K562 (cell line): ENCODE data around the gene ZNF35. TPM values are rescaled to one million over a fixed set of nuclear protein-coding genes. Genes with fewer than 3 reads are reported as not detected.
A peak's percentile ranks its signal among the peaks of the same experiment; 100 is the strongest.

Experiments used
- CREB1 ChIP-seq, 2 experiments: sonication (generic) in 1 of 2; formaldehyde crosslinking in 1 of 2; IDR thresholded peaks; 2 replicates each; pipeline versions ENCODE4 v1.6.1 to v1.8.0; 2012 to 2022; ENCODE audit warnings: inconsistent platforms in 1 of 2, mild to moderate bottlenecking in 1 of 2, missing genetic modification reagents in 1 of 2, moderate library complexity in 1 of 2
- CSDE1 ChIP-seq, 2 experiments: fragments of 450-650 bp; IDR thresholded peaks; 2 replicates each; pipeline ENCODE4 v1.6.1; 2016; ENCODE audit warnings: mild to moderate bottlenecking in 1 of 2
- DMBX1 ChIP-seq: fragments of 250-450 bp; sonication (Bioruptor Pico); IDR thresholded peaks from 2 replicates; pipeline ENCODE4 v1.8.0; 2022; ENCODE audit warnings: inconsistent platforms, mild to moderate bottlenecking, moderate library complexity, borderline replicate concordance
- ETV5 ChIP-seq: sonication (generic); formaldehyde crosslinking; IDR thresholded peaks from 2 replicates; pipeline ENCODE4 v1.4.0; 2020; ENCODE audit warnings: low read depth, mild to moderate bottlenecking, missing genetic modification reagents
- GABPA ChIP-seq: fragments of 200-800 bp; sonication (Bioruptor generic); conservative IDR thresholded peaks from 2 replicates; pipeline ENCODE4 v1.6.1; 2016; ENCODE audit warnings: low read depth, missing genetic modification characterization, missing compliant biosample characterization
- NCOA6 ChIP-seq: fragments of 450-650 bp; IDR thresholded peaks from 2 replicates; pipeline ENCODE4 v1.6.1; 2017; ENCODE audit warnings: mild to moderate bottlenecking
- NR3C1 ChIP-seq: sonication (generic); formaldehyde crosslinking; IDR thresholded peaks from 2 replicates; pipeline ENCODE4 v1.8.1; 2022; ENCODE audit warnings: missing genetic modification reagents
- NUFIP1 ChIP-seq: fragments of 450-650 bp; IDR thresholded peaks from 2 replicates; pipeline ENCODE4 v1.6.1; 2018; ENCODE audit not compliant: partially characterized antibody
- PHB ChIP-seq: fragments of 250-450 bp; sonication (Bioruptor Pico); IDR thresholded peaks from 2 replicates; pipeline ENCODE4 v1.5.0; 2021
- PRPF4 ChIP-seq: fragments of 200-400 bp; formaldehyde crosslinking; IDR thresholded peaks from one replicate; pipeline ENCODE4 v1.6.1; 2017; ENCODE audit warnings: low read length, low read depth, mild to moderate bottlenecking; ENCODE audit not compliant: insufficient read depth, poor library complexity, severe bottlenecking
- RB1 ChIP-seq: fragments of 450-650 bp; IDR thresholded peaks from 2 replicates; pipeline ENCODE4 v1.6.1; 2017; ENCODE audit warnings: low read depth, mild to moderate bottlenecking
- RFX7 ChIP-seq: fragments of 250-450 bp; sonication (Bioruptor Pico); IDR thresholded peaks from 2 replicates; pipeline ENCODE4 v1.5.1; 2021; ENCODE audit warnings: mild to moderate bottlenecking
- TCF7L2 ChIP-seq: fragments of 150-350 bp; IDR thresholded peaks from 2 replicates; pipeline ENCODE4 v1.6.1; 2016; ENCODE audit warnings: low read depth, mild to moderate bottlenecking, low read length, moderate library complexity
- TGIF2 ChIP-seq: sonication (generic); formaldehyde crosslinking; IDR thresholded peaks from 2 replicates; pipeline ENCODE4 v1.8.1; 2022; ENCODE audit warnings: mild to moderate bottlenecking, missing genetic modification reagents, moderate library complexity
- ZBED1 ChIP-seq: IDR thresholded peaks from 2 replicates; pipeline ENCODE4 v1.6.1; 2014
- ZNF23 ChIP-seq: fragments of 250-450 bp; sonication (Bioruptor Pico); IDR thresholded peaks from 2 replicates; pipeline ENCODE4 v1.4.0; 2020; ENCODE audit warnings: mild to moderate bottlenecking
- ZNF263 ChIP-seq: sonication (generic); formaldehyde crosslinking; IDR thresholded peaks from 2 replicates; pipeline ENCODE4 v1.8.0; 2022; ENCODE audit warnings: mild to moderate bottlenecking, missing genetic modification reagents, borderline replicate concordance
- ZNF57 ChIP-seq: fragments of 450-650 bp; formaldehyde crosslinking; IDR thresholded peaks from 2 replicates; pipeline ENCODE4 v1.4.0; 2020; ENCODE audit warnings: mild to moderate bottlenecking, moderate library complexity
- ZNF589 ChIP-seq: fragments of 200-800 bp; sonication (Bioruptor generic); IDR thresholded peaks from 2 replicates; pipeline ENCODE4 v1.6.1; 2016; ENCODE audit warnings: low read depth, missing genetic modification characterization, missing compliant biosample characterization
- polyA plus RNA-seq, 8 experiments: library from polyadenylated mRNA; depleted of rRNA in 4 of 8; stranded (reverse) in 5 of 8; unstranded in 3 of 8; fragments of >200 nt; fragmentation: Nextera tagmentation in 2 of 8; fragmentation: Illumina TruSeq in 1 of 8; extraction: Ambion mirVana in 2 of 8; extraction: Trizol in 1 of 8; gene quantifications; 2 replicates each; pipeline versions ENCODE4 v1.2.1 to v1.2.3, GENCODE V29; 2011 to 2014; ENCODE audit warnings: inconsistent platforms in 1 of 8, missing spikeins in 1 of 8
- total RNA-seq, 7 experiments: library from RNA; depleted of rRNA in 6 of 7; stranded (reverse); fragments of >200 nt in 6 of 7; fragmentation: Illumina TruSeq in 2 of 7; extraction: Trizol in 2 of 7; gene quantifications; 2 replicates each; pipeline versions ENCODE4 v1.2.1 to v1.2.3, GENCODE V29; 2011 to 2021; ENCODE audit warnings: low replicate concordance in 1 of 7
- TF ChIP-seq, protein P1 (sequence below): fragments of 200-800 bp; sonication (Bioruptor generic); IDR thresholded peaks from 2 replicates; pipeline ENCODE4 v1.6.1; 2017; ENCODE audit warnings: missing genetic modification characterization, missing compliant biosample characterization
- TF ChIP-seq, protein P2 (sequence below): sonication (generic); formaldehyde crosslinking; IDR thresholded peaks from 2 replicates; pipeline ENCODE4 v1.8.1; 2023; ENCODE audit warnings: mild to moderate bottlenecking, missing genetic modification reagents
- TF ChIP-seq, protein P3 (sequence below): fragments of 150-350 bp; IDR thresholded peaks from 2 replicates; pipeline ENCODE4 v1.6.1; 2014; ENCODE audit warnings: low read depth, mild to moderate bottlenecking, low read length, borderline replicate concordance

ZNF35 gene
- total and polyA plus RNA-seq, 9 of the 15 experiments (the other 6 are each of a cell fraction or from before 2014, with no cell fraction given): 8.0 to 18.2 (median 14.8) TPM

- TF ChIP-seq, protein P1, sequence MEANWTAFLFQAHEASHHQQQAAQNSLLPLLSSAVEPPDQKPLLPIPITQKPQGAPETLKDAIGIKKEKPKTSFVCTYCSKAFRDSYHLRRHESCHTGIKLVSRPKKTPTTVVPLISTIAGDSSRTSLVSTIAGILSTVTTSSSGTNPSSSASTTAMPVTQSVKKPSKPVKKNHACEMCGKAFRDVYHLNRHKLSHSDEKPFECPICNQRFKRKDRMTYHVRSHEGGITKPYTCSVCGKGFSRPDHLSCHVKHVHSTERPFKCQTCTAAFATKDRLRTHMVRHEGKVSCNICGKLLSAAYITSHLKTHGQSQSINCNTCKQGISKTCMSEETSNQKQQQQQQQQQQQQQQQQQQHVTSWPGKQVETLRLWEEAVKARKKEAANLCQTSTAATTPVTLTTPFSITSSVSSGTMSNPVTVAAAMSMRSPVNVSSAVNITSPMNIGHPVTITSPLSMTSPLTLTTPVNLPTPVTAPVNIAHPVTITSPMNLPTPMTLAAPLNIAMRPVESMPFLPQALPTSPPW (CRISPR knock-in tag): peak; percentile 85
- TF ChIP-seq TCF7L2 (no peak), ETV5 (CRISPR knock-in tag) (peak; percentile 89), ZBED1 (no peak), RB1 (peak; percentile 78), CREB1 (IDR thresholded peaks at IDR 0.05) (peak; percentile 68), CREB1 (CRISPR knock-in tag; IDR thresholded peaks at IDR 0.05) (no peak), RFX7 (CRISPR knock-in tag) (no peak), NUFIP1 (no peak), ZNF263 (CRISPR knock-in tag) (no peak), PRPF4 (no peak), ZNF57 (no peak), PHB (no peak), ZNF589 (CRISPR knock-in tag) (0 out of 2 replicates have a peak, but pooled peaks have one; percentile 31), NR3C1 (no peak), GABPA (peak; percentile 98), DMBX1 (peak; percentile 28; the same call in 1 of the 2 replicates), TGIF2 (CRISPR knock-in tag) (no peak), ZNF23 (no peak), NCOA6 (no peak; the same call in 1 of the 2 replicates), CSDE1 (IDR thresholded peaks at IDR 0.05) (no peak)
- TF ChIP-seq, protein P2, sequence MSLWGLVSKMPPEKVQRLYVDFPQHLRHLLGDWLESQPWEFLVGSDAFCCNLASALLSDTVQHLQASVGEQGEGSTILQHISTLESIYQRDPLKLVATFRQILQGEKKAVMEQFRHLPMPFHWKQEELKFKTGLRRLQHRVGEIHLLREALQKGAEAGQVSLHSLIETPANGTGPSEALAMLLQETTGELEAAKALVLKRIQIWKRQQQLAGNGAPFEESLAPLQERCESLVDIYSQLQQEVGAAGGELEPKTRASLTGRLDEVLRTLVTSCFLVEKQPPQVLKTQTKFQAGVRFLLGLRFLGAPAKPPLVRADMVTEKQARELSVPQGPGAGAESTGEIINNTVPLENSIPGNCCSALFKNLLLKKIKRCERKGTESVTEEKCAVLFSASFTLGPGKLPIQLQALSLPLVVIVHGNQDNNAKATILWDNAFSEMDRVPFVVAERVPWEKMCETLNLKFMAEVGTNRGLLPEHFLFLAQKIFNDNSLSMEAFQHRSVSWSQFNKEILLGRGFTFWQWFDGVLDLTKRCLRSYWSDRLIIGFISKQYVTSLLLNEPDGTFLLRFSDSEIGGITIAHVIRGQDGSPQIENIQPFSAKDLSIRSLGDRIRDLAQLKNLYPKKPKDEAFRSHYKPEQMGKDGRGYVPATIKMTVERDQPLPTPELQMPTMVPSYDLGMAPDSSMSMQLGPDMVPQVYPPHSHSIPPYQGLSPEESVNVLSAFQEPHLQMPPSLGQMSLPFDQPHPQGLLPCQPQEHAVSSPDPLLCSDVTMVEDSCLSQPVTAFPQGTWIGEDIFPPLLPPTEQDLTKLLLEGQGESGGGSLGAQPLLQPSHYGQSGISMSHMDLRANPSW (CRISPR knock-in tag): no peak
- TF ChIP-seq, protein P3, sequence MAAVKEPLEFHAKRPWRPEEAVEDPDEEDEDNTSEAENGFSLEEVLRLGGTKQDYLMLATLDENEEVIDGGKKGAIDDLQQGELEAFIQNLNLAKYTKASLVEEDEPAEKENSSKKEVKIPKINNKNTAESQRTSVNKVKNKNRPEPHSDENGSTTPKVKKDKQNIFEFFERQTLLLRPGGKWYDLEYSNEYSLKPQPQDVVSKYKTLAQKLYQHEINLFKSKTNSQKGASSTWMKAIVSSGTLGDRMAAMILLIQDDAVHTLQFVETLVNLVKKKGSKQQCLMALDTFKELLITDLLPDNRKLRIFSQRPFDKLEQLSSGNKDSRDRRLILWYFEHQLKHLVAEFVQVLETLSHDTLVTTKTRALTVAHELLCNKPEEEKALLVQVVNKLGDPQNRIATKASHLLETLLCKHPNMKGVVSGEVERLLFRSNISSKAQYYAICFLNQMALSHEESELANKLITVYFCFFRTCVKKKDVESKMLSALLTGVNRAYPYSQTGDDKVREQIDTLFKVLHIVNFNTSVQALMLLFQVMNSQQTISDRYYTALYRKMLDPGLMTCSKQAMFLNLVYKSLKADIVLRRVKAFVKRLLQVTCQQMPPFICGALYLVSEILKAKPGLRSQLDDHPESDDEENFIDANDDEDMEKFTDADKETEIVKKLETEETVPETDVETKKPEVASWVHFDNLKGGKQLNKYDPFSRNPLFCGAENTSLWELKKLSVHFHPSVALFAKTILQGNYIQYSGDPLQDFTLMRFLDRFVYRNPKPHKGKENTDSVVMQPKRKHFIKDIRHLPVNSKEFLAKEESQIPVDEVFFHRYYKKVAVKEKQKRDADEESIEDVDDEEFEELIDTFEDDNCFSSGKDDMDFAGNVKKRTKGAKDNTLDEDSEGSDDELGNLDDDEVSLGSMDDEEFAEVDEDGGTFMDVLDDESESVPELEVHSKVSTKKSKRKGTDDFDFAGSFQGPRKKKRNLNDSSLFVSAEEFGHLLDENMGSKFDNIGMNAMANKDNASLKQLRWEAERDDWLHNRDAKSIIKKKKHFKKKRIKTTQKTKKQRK: no peak
These were observed 23.6 kb upstream of the ZNF35 start, which contains the start of gene ZNF197 (continued) for GRCh38 chr3:44624749-44625480.
